ENCODE data around the gene BMP4.

BMP4 gene

DNA sequence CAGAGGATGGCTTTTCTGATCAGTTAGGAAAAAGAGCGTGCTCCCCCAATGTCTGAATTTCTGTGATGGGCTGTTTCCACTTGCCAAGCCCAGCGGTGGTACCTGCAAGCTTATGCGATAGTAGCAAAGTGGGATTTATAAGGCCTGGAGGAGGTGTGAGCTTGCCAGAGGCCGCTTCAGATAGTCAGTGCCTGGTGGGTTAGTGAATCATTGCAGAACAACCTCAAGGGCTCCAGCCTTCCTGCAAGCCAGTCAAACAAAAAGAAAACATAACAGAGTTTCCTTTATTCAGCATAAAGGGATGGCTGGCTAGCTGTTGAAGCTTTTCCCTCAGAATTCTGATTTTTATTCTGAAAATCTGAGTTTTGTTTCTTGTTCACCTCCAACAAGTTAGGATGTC, 7.6 kb upstream of the BMP4 start:
- DNase-seq (ENCODE audit: low spot score) (no peak), ATAC-seq (ENCODE audit: low read depth) (peak; percentile 36; the same call in 1 of the 3 replicates)
- H3K27ac ChIP-seq (ENCODE audit: poor library complexity, severe bottlenecking) = no peak overlapping the region
- H3K9me3 ChIP-seq (ENCODE audit: severe bottlenecking) = no peaks in the 10 kb centered on the region
- peaks cover 15% of the 10 kb centered on the region for H3K27me3 ChIP-seq (ENCODE audit: insufficient read depth, poor library complexity, severe bottlenecking)
- TF ChIP-seq, protein P1, sequence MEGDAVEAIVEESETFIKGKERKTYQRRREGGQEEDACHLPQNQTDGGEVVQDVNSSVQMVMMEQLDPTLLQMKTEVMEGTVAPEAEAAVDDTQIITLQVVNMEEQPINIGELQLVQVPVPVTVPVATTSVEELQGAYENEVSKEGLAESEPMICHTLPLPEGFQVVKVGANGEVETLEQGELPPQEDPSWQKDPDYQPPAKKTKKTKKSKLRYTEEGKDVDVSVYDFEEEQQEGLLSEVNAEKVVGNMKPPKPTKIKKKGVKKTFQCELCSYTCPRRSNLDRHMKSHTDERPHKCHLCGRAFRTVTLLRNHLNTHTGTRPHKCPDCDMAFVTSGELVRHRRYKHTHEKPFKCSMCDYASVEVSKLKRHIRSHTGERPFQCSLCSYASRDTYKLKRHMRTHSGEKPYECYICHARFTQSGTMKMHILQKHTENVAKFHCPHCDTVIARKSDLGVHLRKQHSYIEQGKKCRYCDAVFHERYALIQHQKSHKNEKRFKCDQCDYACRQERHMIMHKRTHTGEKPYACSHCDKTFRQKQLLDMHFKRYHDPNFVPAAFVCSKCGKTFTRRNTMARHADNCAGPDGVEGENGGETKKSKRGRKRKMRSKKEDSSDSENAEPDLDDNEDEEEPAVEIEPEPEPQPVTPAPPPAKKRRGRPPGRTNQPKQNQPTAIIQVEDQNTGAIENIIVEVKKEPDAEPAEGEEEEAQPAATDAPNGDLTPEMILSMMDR (IDR thresholded peaks at IDR 0.05; ENCODE audit: poor library complexity, severe bottlenecking) = no peak
- H3K4me3 ChIP-seq (ENCODE audit: severe bottlenecking) = no peak overlapping the region
- no peaks in the 10 kb centered on the region for H3K36me3 ChIP-seq (ENCODE audit: low read depth)
- no peaks in the 10 kb centered on the region for H3K4me1 ChIP-seq (ENCODE audit: insufficient read depth, poor library complexity, severe bottlenecking)

DNA sequence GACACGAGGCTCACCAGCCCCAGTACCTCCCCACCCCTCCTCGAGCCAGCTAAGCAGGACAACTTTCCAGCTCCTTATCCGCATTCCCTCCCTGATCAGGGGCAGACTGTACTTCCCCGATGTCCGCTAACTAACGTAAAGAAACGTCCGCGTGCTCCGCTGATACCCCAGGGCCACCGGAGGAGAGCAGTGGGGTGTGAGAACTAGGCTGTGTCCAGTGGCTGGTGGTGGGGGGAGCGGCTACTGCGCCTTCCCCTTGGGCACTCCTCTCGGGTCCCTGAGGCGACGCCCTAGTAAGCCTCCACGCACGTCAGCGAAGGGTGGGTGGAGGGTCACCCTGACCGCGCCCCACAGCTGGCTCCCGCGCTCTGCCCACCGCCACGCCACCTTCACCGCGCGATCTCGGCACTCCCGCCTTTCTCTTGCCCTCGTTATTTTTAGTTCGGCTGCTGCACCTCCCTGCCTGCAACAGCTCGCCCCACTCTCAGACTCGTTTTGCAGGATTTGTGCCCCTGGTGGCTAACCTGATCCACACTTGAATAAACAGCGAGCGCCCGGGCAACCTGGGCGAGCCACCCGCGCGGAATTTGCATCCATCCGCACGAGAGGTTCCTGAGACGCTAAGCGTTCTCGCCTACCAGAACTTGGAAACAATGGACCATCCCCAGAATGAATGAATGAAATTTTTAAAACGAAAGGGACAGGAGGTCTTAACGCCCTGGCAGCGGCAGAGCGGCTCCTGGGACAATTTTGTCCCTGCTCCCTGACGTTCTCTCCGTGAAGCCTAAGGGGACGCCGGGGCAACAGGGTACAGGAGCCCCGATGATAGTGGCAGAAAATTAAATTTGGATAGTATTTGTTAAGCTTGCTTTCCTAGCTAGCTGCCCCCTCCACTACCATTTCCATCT, 6.9 kb upstream of the BMP4 start:
- peak; percentile 72 for DNase-seq (ENCODE audit: low spot score)
- peak; percentile 79 for ATAC-seq (ENCODE audit: low read depth)

DNA sequence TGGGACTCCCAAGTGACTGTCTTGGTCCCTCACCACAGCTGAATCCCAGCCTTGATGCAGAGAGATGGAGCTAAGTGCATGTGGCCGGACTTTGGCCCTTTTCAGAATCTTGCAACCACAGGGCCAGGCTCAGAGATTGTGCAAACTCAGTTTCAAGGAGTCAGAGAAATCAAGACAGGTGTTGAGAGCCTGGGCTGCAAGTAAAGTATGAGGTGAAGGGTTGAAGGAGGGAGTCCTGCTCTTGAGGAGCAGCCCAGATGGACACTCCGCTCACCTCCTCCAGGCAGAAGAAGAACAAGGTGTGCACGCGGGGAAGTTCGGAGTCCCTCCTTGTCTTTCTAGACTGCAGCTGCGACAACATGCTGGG, 6.3 kb upstream of the BMP4 start:
- Histone ChIP-seq H3K4me1 (ENCODE audit: insufficient read depth, poor library complexity, severe bottlenecking) (no peaks in the 10 kb centered on the region), H3K9me3 (ENCODE audit: severe bottlenecking) (no peaks in the 10 kb centered on the region), H3K36me3 (ENCODE audit: low read depth) (no peaks in the 10 kb centered on the region), H3K27ac (ENCODE audit: poor library complexity, severe bottlenecking) (no peak overlapping the region), H3K27me3 (ENCODE audit: insufficient read depth, poor library complexity, severe bottlenecking) (peaks cover 15% of the 10 kb centered on the region), H3K4me3 (ENCODE audit: severe bottlenecking) (no peak overlapping the region)
- TF ChIP-seq, protein P1 (IDR thresholded peaks at IDR 0.05; ENCODE audit: poor library complexity, severe bottlenecking) = no peak
- no peak for DNase-seq (ENCODE audit: low spot score)
- ATAC-seq (ENCODE audit: low read depth) = no peak; the same call in 2 of the 3 replicates

More for the DNA sequence above, 6.9 kb upstream of the BMP4 start:
- no peaks in the 10 kb centered on the region for H3K36me3 ChIP-seq (ENCODE audit: low read depth)
- no peak overlapping the region for H3K4me3 ChIP-seq (ENCODE audit: severe bottlenecking)
- no peaks in the 10 kb centered on the region for H3K4me1 ChIP-seq (ENCODE audit: insufficient read depth, poor library complexity, severe bottlenecking)
- H3K27me3 ChIP-seq (ENCODE audit: insufficient read depth, poor library complexity, severe bottlenecking) = peaks cover 15% of the 10 kb centered on the region
- TF ChIP-seq, protein P1 (IDR thresholded peaks at IDR 0.05; ENCODE audit: poor library complexity, severe bottlenecking) = peak; percentile 56
- no peaks in the 10 kb centered on the region for H3K9me3 ChIP-seq (ENCODE audit: severe bottlenecking)
- no peak overlapping the region for H3K27ac ChIP-seq (ENCODE audit: poor library complexity, severe bottlenecking)

DNA sequence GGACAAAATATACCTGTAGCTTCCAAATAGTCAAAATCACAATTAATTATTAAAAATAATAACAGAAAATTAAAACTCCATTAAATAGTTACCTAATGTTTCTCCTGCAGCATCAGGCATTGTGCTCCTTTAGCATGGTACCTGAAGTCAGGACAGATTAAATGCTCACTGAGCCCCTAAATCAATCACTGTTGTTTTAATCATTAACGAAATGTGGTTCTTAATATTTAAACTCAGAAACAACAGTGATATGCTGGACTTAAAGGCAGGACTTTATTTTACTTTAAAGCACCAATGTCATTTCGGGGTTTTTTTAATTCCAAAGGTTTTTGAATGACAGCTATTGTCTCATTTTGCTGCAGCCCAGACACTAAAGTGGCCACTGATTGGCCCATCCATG, 2.0 kb upstream of the BMP4 start:
- no peaks in the 10 kb centered on the region for H3K9me3 ChIP-seq (ENCODE audit: severe bottlenecking)
- ATAC-seq (ENCODE audit: low read depth) (no peak), DNase-seq (ENCODE audit: low spot score) (no peak)
- H3K36me3 ChIP-seq (ENCODE audit: low read depth) = no peaks in the 10 kb centered on the region
- no peaks in the 10 kb centered on the region for H3K4me1 ChIP-seq (ENCODE audit: insufficient read depth, poor library complexity, severe bottlenecking)
- no peak overlapping the region for H3K27ac ChIP-seq (ENCODE audit: poor library complexity, severe bottlenecking)
- no peak overlapping the region for H3K4me3 ChIP-seq (ENCODE audit: severe bottlenecking)
- peaks cover 37% of the 10 kb centered on the region for H3K27me3 ChIP-seq (ENCODE audit: insufficient read depth, poor library complexity, severe bottlenecking)
- TF ChIP-seq, protein P1 (IDR thresholded peaks at IDR 0.05; ENCODE audit: poor library complexity, severe bottlenecking) = no peak

DNA sequence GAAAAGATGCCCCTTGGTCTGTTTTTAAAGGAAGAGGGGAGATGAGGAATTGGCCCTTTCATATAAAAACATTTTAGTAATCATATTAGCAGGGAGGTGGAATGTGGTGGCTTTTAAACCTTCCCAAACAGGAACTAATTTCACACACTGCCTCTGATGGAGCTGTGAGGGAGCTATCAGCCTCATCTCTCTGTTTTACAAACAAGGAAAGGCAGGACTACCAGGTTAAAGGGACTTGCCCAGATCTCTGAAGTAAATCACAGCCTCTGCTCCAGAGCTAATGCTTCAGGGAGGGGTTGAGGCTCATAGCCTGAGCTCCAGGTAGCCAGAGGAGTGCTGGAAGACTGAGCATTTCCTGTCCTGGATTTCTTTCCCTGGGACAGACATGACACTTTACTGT, 1.1 kb upstream of the BMP4 start:
- TF ChIP-seq, protein P1 (IDR thresholded peaks at IDR 0.05; ENCODE audit: poor library complexity, severe bottlenecking) = no peak
- DNase-seq (ENCODE audit: low spot score) (no peak), ATAC-seq (ENCODE audit: low read depth) (no peak)
- H3K4me3 ChIP-seq (ENCODE audit: severe bottlenecking) = no peak overlapping the region
- H3K4me1 ChIP-seq (ENCODE audit: insufficient read depth, poor library complexity, severe bottlenecking) = no peaks in the 10 kb centered on the region
- H3K27me3 ChIP-seq (ENCODE audit: insufficient read depth, poor library complexity, severe bottlenecking) = peaks cover 30% of the 10 kb centered on the region
- no peaks in the 10 kb centered on the region for H3K9me3 ChIP-seq (ENCODE audit: severe bottlenecking)
- H3K36me3 ChIP-seq (ENCODE audit: low read depth) = no peaks in the 10 kb centered on the region
- H3K27ac ChIP-seq (ENCODE audit: poor library complexity, severe bottlenecking) = no peak overlapping the region

Data from RWPE2 (cell line).